Measurements from ENCODE around the gene MUC4.
"Not testable (repeated sequence)": the region's sequence is repeated elsewhere in the genome, so short reads cannot be mapped to it uniquely, and the experiment has no call there.

MUC4 gene

DNA sequence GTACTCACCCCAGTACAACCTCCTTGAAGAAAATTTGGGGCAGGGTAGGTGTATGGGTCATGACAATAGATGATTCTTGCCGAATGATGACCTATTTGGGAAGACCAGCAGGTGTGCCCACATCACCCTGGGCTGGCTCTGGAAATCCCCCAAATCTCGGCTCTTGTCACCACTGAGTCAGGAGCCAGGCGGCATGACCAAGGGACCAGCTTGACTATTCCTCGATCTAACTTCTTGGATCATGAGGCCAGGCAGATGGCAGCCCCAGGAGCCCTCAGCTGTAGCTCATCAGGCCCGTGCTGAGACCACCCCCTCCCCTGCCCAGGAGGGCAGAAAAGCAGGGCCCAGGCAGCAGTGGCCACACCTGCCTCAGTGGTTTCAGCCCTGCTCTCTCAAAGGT is 9.2 kb upstream of the MUC4 start:
- H3K4me3 ChIP-seq (ENCODE audit: low read depth, low read length) = no peak overlapping the region
- H3K9ac ChIP-seq (ENCODE audit: low read depth, low read length) = no peak overlapping the region
- no peaks in the 10 kb centered on the region for H3K9me3 ChIP-seq (ENCODE audit: control insufficient read depth, insufficient read depth, low read length)
- H3K4me1 ChIP-seq (ENCODE audit: control insufficient read depth, insufficient read depth, low read length) = no peaks in the 10 kb centered on the region
- H3K36me3 ChIP-seq (ENCODE audit: control insufficient read depth, insufficient read depth, low read length) = no peaks in the 10 kb centered on the region
- H3K27ac ChIP-seq (ENCODE audit: low read depth, low read length) = no peak overlapping the region
- H3K27me3 ChIP-seq (ENCODE audit: control insufficient read depth, insufficient read depth, low read length) = no peaks in the 10 kb centered on the region

DNA sequence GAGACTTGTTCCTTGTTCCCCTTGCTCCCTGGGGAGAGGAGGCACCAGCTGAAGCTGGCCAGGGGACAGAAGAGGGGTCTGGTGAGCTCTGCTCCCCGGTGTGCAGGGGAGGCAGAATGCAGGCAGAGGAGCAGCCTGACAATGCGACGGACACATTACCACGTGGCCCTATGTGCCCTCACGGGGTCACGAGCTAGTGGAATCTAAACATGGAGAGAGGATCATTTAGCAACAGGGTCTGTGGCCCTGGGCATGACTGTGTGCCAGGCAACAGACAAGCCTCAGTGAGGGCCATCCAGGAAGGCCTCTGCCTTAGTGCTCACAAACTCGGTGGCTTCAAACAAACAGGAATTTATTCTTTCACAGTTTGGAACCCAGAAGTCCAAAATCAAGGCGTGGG is 8.5 kb upstream of the MUC4 start:
- no peak overlapping the region for H3K27ac ChIP-seq (ENCODE audit: low read depth, low read length)
- no peaks in the 10 kb centered on the region for H3K36me3 ChIP-seq (ENCODE audit: control insufficient read depth, insufficient read depth, low read length)
- no peaks in the 10 kb centered on the region for H3K9me3 ChIP-seq (ENCODE audit: control insufficient read depth, insufficient read depth, low read length)
- no peaks in the 10 kb centered on the region for H3K4me1 ChIP-seq (ENCODE audit: control insufficient read depth, insufficient read depth, low read length)
- no peak overlapping the region for H3K9ac ChIP-seq (ENCODE audit: low read depth, low read length)
- no peaks in the 10 kb centered on the region for H3K27me3 ChIP-seq (ENCODE audit: control insufficient read depth, insufficient read depth, low read length)
- H3K4me3 ChIP-seq (ENCODE audit: low read depth, low read length) = no peak overlapping the region

DNA sequence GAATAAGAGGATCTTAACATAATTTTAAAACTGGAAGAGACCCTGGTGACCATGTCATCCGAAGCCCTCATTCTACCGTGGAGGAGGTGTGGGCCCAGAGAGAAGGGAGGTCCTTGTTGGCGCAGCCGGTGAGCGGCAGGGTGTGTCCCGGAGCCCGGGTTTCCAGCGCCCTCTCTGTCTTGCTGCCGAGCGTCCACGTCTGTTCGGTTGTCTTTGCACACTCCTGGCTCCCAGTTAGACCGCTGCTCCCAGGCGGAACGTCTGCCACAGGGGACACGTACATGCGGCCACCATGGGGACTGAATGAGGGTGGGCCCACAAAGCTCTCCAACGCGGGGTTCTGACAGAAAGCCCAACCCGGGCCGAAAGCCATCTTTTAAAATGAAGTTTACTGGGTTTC is 6.6 kb upstream of the MUC4 start:
- Histone ChIP-seq H3K9ac (ENCODE audit: low read depth, low read length) (no peak overlapping the region), H3K4me3 (ENCODE audit: low read depth, low read length) (no peak overlapping the region), H3K27ac (ENCODE audit: low read depth, low read length) (no peak overlapping the region), H3K36me3 (ENCODE audit: control insufficient read depth, insufficient read depth, low read length) (no peaks in the 10 kb centered on the region), H3K4me1 (ENCODE audit: control insufficient read depth, insufficient read depth, low read length) (no peaks in the 10 kb centered on the region), H3K9me3 (ENCODE audit: control insufficient read depth, insufficient read depth, low read length) (no peaks in the 10 kb centered on the region), H3K27me3 (ENCODE audit: control insufficient read depth, insufficient read depth, low read length) (no peaks in the 10 kb centered on the region)

DNA sequence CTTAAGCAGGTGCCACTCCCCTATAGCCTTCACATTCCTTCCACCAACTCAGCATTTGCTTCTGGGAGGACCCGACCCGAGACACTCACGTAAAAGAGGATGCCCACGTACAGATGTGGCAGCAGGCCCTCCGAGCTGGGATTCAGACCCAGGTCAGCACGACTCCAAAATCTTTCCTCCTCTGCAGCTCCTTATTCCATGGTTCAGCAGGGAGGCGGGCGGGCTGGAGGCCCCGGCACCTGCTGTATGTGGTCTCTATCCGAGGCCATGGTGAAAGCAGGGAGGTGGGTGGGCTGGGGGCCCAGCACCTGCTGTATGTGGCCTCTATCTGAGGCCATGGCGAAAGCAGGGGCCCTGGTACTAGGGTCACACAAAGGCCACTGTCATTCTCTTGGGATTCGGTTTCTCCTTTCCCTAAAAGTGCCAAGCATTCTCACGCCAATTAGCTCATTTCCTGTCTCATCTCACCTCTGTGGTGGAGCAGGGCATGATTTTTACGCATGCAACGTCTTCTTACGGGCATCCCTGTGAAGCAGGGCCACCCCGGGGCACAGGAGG is 5.9 kb upstream of the MUC4 start:
- Histone ChIP-seq H3K27me3 (ENCODE audit: control insufficient read depth, insufficient read depth, low read length) (no peaks in the 10 kb centered on the region), H3K27ac (ENCODE audit: low read depth, low read length) (no peak overlapping the region), H3K36me3 (ENCODE audit: control insufficient read depth, insufficient read depth, low read length) (no peaks in the 10 kb centered on the region), H3K4me3 (ENCODE audit: low read depth, low read length) (no peak overlapping the region), H3K4me1 (ENCODE audit: control insufficient read depth, insufficient read depth, low read length) (no peaks in the 10 kb centered on the region), H3K9ac (ENCODE audit: low read depth, low read length) (no peak overlapping the region), H3K9me3 (ENCODE audit: control insufficient read depth, insufficient read depth, low read length) (no peaks in the 10 kb centered on the region)

DNA sequence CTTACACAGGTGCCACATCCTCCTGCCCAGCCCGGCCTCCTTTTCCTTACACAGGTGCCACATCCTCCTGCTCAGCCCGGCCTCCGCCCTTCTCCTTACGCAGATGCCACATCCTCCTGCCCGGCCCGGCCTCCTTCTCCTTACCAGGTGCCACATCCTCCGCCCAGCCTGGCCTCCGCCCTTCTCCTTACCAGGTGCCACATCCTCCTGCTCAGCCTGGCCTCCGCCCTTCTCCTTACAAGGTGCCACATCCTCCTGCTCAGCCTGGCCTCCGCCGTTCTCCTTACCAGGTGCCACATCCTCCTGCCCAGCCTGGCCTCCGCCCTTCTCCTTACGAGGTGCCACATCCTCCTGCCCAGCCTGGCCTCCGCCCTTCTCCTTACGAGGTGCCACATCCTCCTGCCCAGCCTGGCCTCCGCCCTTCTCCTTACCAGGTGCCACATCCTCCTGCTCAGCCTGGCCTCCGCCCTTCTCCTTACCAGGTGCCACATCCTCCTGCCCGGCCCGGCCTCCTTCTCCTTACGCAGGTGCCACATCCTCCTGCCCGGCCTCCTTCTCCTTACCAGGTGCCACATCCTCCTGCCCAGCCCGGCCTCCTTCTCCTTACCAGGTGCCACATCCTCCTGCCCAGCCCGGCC is 4.7 kb upstream of the MUC4 start:
- not testable (repeated sequence) for H3K27me3 ChIP-seq (ENCODE audit: control insufficient read depth, insufficient read depth, low read length); H3K9me3 ChIP-seq (ENCODE audit: control insufficient read depth, insufficient read depth, low read length); H3K4me1 ChIP-seq (ENCODE audit: control insufficient read depth, insufficient read depth, low read length); H3K27ac ChIP-seq (ENCODE audit: low read depth, low read length); H3K36me3 ChIP-seq (ENCODE audit: control insufficient read depth, insufficient read depth, low read length); H3K4me3 ChIP-seq (ENCODE audit: low read depth, low read length); H3K9ac ChIP-seq (ENCODE audit: low read depth, low read length)

DNA sequence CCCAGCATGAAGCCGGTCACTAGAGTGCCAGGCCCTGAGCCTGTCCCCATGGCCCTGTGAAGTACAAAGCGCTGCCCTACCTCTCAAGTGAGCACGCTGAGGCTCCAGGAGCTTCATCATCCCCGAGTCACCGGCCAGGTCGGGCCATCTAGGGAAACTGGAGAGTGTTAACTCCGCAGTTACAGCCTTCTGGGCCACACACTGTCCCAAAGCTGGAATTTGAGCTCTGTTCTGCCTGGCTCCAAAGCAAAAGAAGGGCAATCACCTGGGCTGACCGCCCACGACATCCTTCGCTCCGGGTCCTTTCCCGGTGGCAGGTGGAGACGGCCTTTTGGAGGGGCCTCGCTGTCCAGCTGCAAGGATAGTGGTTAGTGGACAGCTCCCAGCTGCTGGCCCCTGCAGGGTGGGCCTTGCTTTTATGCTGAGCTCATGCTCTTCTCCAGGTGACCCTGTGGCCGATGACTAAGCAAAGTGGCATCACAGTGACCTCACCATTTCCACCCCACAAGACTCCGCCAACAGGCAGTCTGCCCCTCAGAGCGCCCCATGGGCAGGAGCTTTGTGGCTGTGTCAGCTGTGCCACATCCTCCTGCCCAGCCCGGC is 3.5 kb upstream of the MUC4 start:
- H3K27me3 ChIP-seq (ENCODE audit: control insufficient read depth, insufficient read depth, low read length) = no peaks in the 10 kb centered on the region
- H3K9me3 ChIP-seq (ENCODE audit: control insufficient read depth, insufficient read depth, low read length) = no peaks in the 10 kb centered on the region
- no peak overlapping the region for H3K9ac ChIP-seq (ENCODE audit: low read depth, low read length)
- peaks cover 11% of the 10 kb centered on the region; the same call in 1 of the 2 replicates for H3K4me1 ChIP-seq (ENCODE audit: control insufficient read depth, insufficient read depth, low read length)
- no peak overlapping the region for H3K27ac ChIP-seq (ENCODE audit: low read depth, low read length)
- H3K36me3 ChIP-seq (ENCODE audit: control insufficient read depth, insufficient read depth, low read length) = no peaks in the 10 kb centered on the region
- no peak overlapping the region for H3K4me3 ChIP-seq (ENCODE audit: low read depth, low read length)

DNA sequence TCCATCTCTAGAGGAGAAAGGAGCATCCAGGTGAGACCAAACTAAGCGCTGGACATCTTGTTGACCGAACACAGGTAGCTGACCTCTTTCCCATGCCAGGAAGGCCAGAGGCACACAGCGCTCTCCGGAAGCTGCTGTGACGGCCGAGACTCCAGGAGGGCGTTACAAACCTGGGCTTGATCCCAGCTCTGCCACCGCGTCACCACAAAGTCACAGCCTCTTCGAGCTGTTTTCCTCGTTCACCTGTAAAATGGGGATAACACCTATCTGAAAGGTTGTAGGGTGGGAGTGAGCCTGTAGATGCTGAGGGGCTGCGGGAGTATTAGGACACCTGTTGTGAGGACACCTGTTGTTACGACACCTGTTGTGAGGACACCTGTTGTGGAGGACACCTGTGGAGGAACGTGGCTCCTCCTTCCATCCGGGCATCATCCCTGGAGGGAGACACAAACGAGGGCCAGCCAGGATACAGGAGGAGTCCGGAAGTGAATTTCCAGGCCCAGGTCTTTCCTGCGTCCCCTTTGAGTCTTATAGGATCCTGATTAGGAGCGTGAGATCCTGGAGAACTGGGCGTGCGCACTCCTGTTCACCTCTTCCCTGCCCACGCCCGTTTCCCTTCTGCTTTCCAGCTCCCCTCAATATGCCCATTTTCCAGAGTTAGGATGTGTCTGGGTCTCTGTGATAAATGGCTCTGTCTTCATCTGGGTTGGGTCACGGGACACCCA is 2.3 kb upstream of the MUC4 start:
- no peak overlapping the region for H3K9ac ChIP-seq (ENCODE audit: low read depth, low read length)
- H3K36me3 ChIP-seq (ENCODE audit: control insufficient read depth, insufficient read depth, low read length) = no peaks in the 10 kb centered on the region
- no peaks in the 10 kb centered on the region for H3K27me3 ChIP-seq (ENCODE audit: control insufficient read depth, insufficient read depth, low read length)
- no peaks in the 10 kb centered on the region for H3K9me3 ChIP-seq (ENCODE audit: control insufficient read depth, insufficient read depth, low read length)
- H3K4me3 ChIP-seq (ENCODE audit: low read depth, low read length) = no peak overlapping the region
- peaks cover 12% of the 10 kb centered on the region; the same call in 1 of the 2 replicates for H3K4me1 ChIP-seq (ENCODE audit: control insufficient read depth, insufficient read depth, low read length)
- no peak overlapping the region for H3K27ac ChIP-seq (ENCODE audit: low read depth, low read length)

DNA sequence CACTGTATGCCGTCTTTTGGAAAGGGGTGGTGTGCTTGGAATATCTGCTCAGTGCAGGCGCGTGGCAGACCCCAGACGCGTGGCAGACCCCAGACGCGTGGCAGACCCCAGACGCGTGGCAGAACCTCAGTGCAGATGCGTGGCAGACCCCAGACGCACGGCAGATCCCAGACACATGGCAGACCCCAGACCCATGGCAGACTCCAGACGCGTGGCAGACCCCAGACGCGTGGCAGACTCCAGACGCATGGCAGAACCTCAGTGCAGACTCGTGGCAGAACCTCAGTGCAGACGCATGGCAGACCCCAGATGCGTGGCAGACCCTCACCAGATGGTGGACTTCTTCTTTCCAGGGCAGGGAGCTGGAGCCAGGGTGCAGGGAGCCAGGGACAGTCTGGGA is 637 bp upstream of the MUC4 start:
- Histone ChIP-seq H3K27ac (ENCODE audit: low read depth, low read length) (no peak overlapping the region), H3K4me1 (ENCODE audit: control insufficient read depth, insufficient read depth, low read length) (peaks cover 15% of the 10 kb centered on the region), H3K9me3 (ENCODE audit: control insufficient read depth, insufficient read depth, low read length) (no peaks in the 10 kb centered on the region), H3K27me3 (ENCODE audit: control insufficient read depth, insufficient read depth, low read length) (no peaks in the 10 kb centered on the region), H3K36me3 (ENCODE audit: control insufficient read depth, insufficient read depth, low read length) (no peaks in the 10 kb centered on the region), H3K9ac (ENCODE audit: low read depth, low read length) (no peak overlapping the region), H3K4me3 (ENCODE audit: low read depth, low read length) (no peak overlapping the region)

DNA sequence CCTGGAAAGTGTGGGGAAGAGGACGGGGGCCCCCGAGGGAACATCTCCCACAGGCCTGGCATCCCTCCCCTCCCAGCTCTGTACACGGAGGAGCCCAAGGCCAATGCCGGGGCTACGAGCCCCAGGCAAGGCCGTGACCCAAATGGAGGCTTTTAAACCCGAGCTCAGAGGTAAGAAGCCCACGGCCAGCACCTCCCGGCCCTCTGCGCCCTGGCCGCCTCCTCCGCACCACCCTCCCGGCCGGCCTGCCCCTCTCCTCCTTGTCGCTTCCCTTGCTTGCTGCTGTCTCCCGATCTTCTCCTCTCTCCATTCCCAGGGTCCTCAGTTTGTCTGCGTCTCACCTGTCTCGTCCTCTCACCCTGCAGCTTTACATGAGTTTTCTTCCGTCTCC is 1.3 kb downstream of the MUC4 start:
- Histone ChIP-seq H3K9me3 (ENCODE audit: control insufficient read depth, insufficient read depth, low read length) (no peaks in the 10 kb centered on the region), H3K27me3 (ENCODE audit: control insufficient read depth, insufficient read depth, low read length) (no peaks in the 10 kb centered on the region), H3K9ac (ENCODE audit: low read depth, low read length) (no peak overlapping the region), H3K4me1 (ENCODE audit: control insufficient read depth, insufficient read depth, low read length) (peaks cover 29% of the 10 kb centered on the region), H3K4me3 (ENCODE audit: low read depth, low read length) (no peak overlapping the region), H3K27ac (ENCODE audit: low read depth, low read length) (no peak overlapping the region), H3K36me3 (ENCODE audit: control insufficient read depth, insufficient read depth, low read length) (no peaks in the 10 kb centered on the region)

DNA sequence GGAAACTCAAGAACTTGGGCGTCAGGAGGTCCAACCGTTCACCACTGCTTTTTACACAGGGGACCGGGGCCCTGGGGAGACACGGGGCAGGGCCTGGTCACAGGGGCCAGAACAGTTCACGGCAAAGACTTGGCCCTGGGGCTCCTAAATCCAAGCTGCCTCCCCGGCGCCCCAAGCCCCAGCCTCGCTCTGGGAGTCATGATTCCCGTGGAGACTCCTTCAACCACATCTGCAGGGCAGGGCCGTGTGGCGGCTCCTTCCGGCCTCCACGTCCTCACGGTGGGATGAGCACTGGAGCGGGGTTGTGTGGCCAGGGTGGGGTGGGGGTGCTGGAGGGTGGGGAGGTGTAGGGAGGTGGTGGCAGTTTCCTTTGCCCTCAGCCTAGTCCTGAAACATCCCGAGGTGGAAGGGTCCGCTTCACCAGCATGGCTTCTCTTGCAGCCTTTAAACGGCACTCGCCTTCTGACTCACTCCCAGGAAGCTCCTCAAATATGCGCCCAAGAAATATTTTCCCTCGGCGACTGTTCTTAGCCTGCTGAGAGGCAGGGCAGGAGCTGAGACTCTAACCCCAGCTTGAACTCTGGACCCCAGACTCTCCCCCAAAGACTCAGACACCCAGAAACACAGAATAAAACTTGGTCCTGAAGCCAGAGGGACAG is 1.8 kb downstream of the MUC4 start:
- H3K27ac ChIP-seq (ENCODE audit: low read depth, low read length) = no peak overlapping the region
- H3K36me3 ChIP-seq (ENCODE audit: control insufficient read depth, insufficient read depth, low read length) = no peaks in the 10 kb centered on the region
- no peaks in the 10 kb centered on the region for H3K27me3 ChIP-seq (ENCODE audit: control insufficient read depth, insufficient read depth, low read length)
- no peak overlapping the region for H3K9ac ChIP-seq (ENCODE audit: low read depth, low read length)
- no peak overlapping the region for H3K4me3 ChIP-seq (ENCODE audit: low read depth, low read length)
- H3K4me1 ChIP-seq (ENCODE audit: control insufficient read depth, insufficient read depth, low read length) = peaks cover 31% of the 10 kb centered on the region
- H3K9me3 ChIP-seq (ENCODE audit: control insufficient read depth, insufficient read depth, low read length) = no peaks in the 10 kb centered on the region
